Testis (tissue), 3 donors: ENCODE data around the gene LRRC4C. TPM values are rescaled to one million over a fixed set of nuclear protein-coding genes. Genes with fewer than 3 reads are reported as not detected.
"Not testable (repeated sequence)": the region's sequence is repeated elsewhere in the genome, so short reads cannot be mapped to it uniquely, and the experiment has no call there.

Experiments used
- DNase-seq: peaks from one replicate; pipeline ENCODE4 v3.0.0-alpha.2; 2019
- H3K27ac ChIP-seq, 2 donors: fragments of 200-600 bp; sonication (generic); one replicate each; pipeline ENCODE4 v1.5.1; 2019
- H3K27me3 ChIP-seq: fragments of 200-600 bp; sonication (generic); one replicate; pipeline ENCODE4 v1.5.1; 2019
- H3K36me3 ChIP-seq: fragments of 200-600 bp; sonication (generic); one replicate; pipeline ENCODE4 v1.5.1; 2017; ENCODE audit warnings: low read depth; ENCODE audit errors: missing control alignments
- H3K4me1 ChIP-seq: fragments of 200-600 bp; sonication (generic); one replicate; pipeline ENCODE4 v1.5.1; 2019
- H3K4me3 ChIP-seq, 2 donors: fragments of 200-600 bp; sonication (generic); one replicate each; pipeline ENCODE4 v1.5.1; 2017 to 2019
- H3K9me3 ChIP-seq: fragments of 200-600 bp; sonication (generic); one replicate; pipeline ENCODE4 v1.5.1; 2017
- POLR2A ChIP-seq: fragments of 450-650 bp; IDR thresholded peaks from one replicate; pipeline ENCODE4 v1.6.1; 2017; ENCODE audit warnings: antibody characterized with exemption, mild to moderate bottlenecking, moderate library complexity
- WGBS, 2 donors: methylation state at CpG; one replicate each; pipeline ENCODE4 v1.1.5; 2018; 5-methylcytosine and 5-hydroxymethylcytosine counted together
- intact Hi-C: fragments of 100-400 bp; cut with DNase I; formaldehyde crosslinking; loops from one replicate; pipeline ENCODE4 v1.15.1; 2023; ENCODE audit warnings: low total_unique reads
- polyA plus RNA-seq: library from polyadenylated mRNA; stranded (reverse); fragments of 350-450 nt; fragmentation: Illumina TruSeq; extraction: RNeasy Lipid Tissue Mini Kit (QIAGEN cat#74804); gene quantifications from one replicate; pipeline ENCODE4 v1.2.3, GENCODE V29; 2014; ENCODE audit warnings: low read depth, low replicate concordance; ENCODE audit not compliant: insufficient read depth
- total RNA-seq, 2 donors: library from RNA; depleted of rRNA; stranded (reverse); fragments of >200 nt; gene quantifications; one replicate each; pipeline ENCODE4 v1.2.3, GENCODE V29; 2016
- TF ChIP-seq, protein P1 (sequence below), 3 experiments: fragments of 450-650 bp in 2 of 3; fragments of 200-600 bp in 1 of 3; sonication (generic) in 1 of 3; IDR thresholded peaks; one replicate each; pipeline ENCODE4 v1.5.1; 2016 to 2019; ENCODE audit warnings: antibody characterized with exemption in 3 of 3, mild to moderate bottlenecking in 2 of 3, moderate library complexity in 1 of 3

Gene LRRC4C
- total and polyA plus RNA-seq, 3 donors from 2014 or later = 0.16 to 0.56 (median 0.45) TPM

DNA sequence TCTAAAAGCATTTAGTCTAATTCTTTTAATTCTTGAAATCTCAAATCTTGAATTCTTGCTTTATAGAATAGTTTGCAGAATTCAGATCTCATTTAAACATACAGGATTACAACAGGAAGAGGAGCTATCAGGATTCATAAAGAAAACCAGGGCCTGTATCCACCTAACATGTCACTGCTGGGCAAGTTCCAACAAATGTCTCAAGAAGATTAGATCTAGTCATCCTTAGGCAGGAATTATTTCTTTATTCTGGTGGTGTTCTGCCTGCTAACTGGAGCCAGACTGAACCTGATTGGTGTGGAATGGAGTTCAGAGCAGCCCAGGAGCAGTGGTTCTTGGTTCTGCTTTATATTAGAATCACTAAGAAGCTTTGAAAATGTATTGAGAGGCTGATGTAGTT, 500.7 kb downstream of the LRRC4C start:
- TF ChIP-seq POLR2A = no peak
- TF ChIP-seq, protein P1, sequence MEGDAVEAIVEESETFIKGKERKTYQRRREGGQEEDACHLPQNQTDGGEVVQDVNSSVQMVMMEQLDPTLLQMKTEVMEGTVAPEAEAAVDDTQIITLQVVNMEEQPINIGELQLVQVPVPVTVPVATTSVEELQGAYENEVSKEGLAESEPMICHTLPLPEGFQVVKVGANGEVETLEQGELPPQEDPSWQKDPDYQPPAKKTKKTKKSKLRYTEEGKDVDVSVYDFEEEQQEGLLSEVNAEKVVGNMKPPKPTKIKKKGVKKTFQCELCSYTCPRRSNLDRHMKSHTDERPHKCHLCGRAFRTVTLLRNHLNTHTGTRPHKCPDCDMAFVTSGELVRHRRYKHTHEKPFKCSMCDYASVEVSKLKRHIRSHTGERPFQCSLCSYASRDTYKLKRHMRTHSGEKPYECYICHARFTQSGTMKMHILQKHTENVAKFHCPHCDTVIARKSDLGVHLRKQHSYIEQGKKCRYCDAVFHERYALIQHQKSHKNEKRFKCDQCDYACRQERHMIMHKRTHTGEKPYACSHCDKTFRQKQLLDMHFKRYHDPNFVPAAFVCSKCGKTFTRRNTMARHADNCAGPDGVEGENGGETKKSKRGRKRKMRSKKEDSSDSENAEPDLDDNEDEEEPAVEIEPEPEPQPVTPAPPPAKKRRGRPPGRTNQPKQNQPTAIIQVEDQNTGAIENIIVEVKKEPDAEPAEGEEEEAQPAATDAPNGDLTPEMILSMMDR (IDR thresholded peaks at IDR 0.05) = no peak
- Histone ChIP-seq H3K4me3 (no peak overlapping the region), H3K36me3 (no peaks in the 10 kb centered on the region), H3K9me3 (no peaks in the 10 kb centered on the region), H3K4me1 (no peaks in the 10 kb centered on the region), H3K27ac (no peak overlapping the region), H3K27me3 (no peaks in the 10 kb centered on the region)
- no peak for DNase-seq
- intact Hi-C loops = no loop called here

DNA sequence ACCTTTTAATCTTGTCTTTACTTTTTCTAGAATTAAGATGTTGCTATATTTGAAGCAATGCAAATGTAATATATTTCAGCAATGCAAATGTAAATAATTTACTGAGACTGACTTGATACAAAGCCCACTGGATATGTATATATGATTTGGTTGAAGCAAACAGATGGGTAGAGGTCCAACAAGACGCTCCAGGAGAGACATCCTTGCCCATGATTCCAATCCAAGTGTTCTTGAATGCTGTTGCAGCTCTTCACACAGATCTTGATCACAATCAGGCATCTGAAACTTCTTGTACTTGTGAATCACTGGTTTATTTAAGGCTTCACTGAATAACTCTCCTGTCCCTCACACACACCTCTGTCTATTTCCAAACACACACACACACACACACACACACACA, 507.0 kb downstream of the LRRC4C start:
- no peak overlapping the region for H3K27ac ChIP-seq
- TF ChIP-seq, protein P1 (IDR thresholded peaks at IDR 0.05) = no peak
- TF ChIP-seq POLR2A = no peak
- H3K36me3 ChIP-seq = no peaks in the 10 kb centered on the region
- H3K4me3 ChIP-seq = no peak overlapping the region
- no peaks in the 10 kb centered on the region for H3K9me3 ChIP-seq
- no peak for DNase-seq
- H3K27me3 ChIP-seq = no peaks in the 10 kb centered on the region
- intact Hi-C loops = no loop called here
- WGBS, 2 donors = 81 to 86% methylated on average over 1 of the region's 1 CpG
- no peaks in the 10 kb centered on the region for H3K4me1 ChIP-seq

DNA sequence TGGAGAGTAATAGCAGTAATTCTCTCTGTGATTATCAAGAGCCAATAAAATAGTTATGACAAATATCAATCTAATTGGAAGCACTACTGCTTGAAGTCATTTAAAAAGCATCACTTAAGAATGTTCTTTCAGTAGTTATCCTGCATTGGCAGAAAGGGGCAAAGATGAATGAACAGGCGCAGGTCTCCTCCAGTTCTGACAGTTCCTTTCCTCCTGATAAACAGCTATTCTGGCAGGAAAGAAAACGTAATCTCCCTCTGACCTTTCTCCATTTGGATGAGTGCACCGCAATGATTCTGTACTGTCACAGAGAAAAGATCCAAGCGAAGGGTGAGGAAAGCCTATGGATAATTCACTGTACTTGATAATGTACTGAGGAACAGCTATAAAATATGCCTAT, 521.5 kb downstream of the LRRC4C start:
- H3K27me3 ChIP-seq = no peaks in the 10 kb centered on the region
- no peak overlapping the region for H3K27ac ChIP-seq
- TF ChIP-seq, protein P1 (IDR thresholded peaks at IDR 0.05) = no peak
- no peak for TF ChIP-seq POLR2A
- H3K4me1 ChIP-seq = no peaks in the 10 kb centered on the region
- no peak overlapping the region for H3K4me3 ChIP-seq
- DNase-seq = no peak
- H3K36me3 ChIP-seq = no peaks in the 10 kb centered on the region
- H3K9me3 ChIP-seq = no peaks in the 10 kb centered on the region
- WGBS, 2 donors = 51 to 56% methylated on average over 4 of the region's 4 CpGs
- intact Hi-C loops = no loop called here

DNA sequence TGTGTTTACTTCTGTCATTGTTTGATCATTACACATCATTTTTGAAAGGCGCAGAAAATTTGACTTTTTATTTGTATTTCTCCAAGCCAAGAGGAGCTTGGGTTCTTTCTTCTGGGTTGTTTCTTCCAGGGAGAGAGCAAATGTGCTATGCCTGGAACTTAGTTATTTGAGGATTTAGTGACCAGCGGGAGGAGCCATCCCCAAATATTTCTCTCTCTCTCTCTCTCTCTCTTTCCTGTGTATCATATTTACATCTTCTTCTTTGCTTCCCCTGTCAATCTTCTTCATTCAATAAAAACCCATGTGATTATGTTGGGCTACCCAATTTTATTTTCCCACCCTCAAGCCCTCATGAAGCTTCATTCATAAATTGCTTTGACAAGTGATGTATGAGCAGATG, 534.5 kb downstream of the LRRC4C start:
- no peaks in the 10 kb centered on the region for H3K27me3 ChIP-seq
- no peaks in the 10 kb centered on the region for H3K4me1 ChIP-seq
- H3K9me3 ChIP-seq = no peaks in the 10 kb centered on the region
- intact Hi-C loops = no loop called here
- TF ChIP-seq, protein P1 (IDR thresholded peaks at IDR 0.05) = no peak
- no peak for TF ChIP-seq POLR2A
- H3K36me3 ChIP-seq = no peaks in the 10 kb centered on the region
- DNase-seq = no peak
- 86 to 93% methylated on average over 2 of the region's 2 CpGs for WGBS, 2 donors
- no peak overlapping the region for H3K27ac ChIP-seq
- no peak overlapping the region for H3K4me3 ChIP-seq

DNA sequence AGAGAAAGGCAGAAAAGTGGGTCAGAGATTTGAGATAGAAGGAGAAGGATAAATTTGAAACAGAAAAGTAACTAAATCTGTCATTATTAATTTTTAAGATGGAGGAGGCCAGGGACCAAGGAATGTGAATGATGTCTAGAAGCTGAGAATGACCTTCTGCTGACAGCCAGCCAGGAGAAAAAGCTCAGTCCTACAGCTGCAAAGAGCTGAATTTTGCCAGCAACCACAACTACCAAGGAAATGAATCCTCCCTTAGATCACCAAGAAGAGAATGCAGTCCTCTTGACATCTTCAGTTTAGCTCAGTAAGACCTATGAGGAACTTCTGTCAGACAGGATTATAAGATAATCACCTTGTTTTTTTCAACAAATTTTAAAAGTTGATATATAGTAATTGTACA, 538.2 kb downstream of the LRRC4C start:
- no peak for DNase-seq
- no peaks in the 10 kb centered on the region for H3K27me3 ChIP-seq
- no peaks in the 10 kb centered on the region for H3K4me1 ChIP-seq
- H3K27ac ChIP-seq = no peak overlapping the region
- H3K9me3 ChIP-seq = no peaks in the 10 kb centered on the region
- intact Hi-C loops = no loop called here
- no peak overlapping the region for H3K4me3 ChIP-seq
- TF ChIP-seq, protein P1 (IDR thresholded peaks at IDR 0.05) = no peak
- TF ChIP-seq POLR2A = no peak
- H3K36me3 ChIP-seq = no peaks in the 10 kb centered on the region

DNA sequence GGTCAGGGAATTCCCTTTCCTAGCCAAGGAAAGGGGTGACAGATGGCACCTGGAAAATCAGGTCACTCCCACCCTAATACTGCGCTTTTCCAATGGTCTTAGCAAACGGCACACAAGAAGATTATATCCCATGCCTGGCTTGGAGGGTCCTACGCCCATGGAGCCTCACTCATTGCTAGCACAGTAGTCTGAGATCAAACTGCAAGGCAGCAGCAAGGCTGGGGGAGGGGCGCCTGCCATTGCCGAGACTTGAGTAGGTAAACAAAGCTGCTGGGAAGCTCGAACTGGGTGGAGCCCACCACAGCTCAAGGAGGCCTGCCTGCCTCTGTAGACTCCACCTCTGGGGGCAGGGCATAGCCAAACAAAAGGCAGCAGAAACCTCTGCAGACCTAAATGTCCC, 548.7 kb downstream of the LRRC4C start:
- 76 to 82% methylated on average over 2 to 6 of the region's 6 CpGs for WGBS, 2 donors
- intact Hi-C loops = not testable (repeated sequence)

More for the DNA sequence above, 548.7 kb downstream of the LRRC4C start:
- H3K4me3 ChIP-seq, H3K36me3 ChIP-seq, H3K27ac ChIP-seq, H3K9me3 ChIP-seq, DNase-seq, H3K4me1 ChIP-seq, H3K27me3 ChIP-seq: not testable (repeated sequence)
